ENCODE data around the gene TUBGCP3. TPM values are rescaled to one million over a fixed set of nuclear protein-coding genes. Genes with fewer than 3 reads are reported as not detected.

The TUBGCP3 gene
- total RNA-seq, 1 donor: 17.0 TPM

DNA sequence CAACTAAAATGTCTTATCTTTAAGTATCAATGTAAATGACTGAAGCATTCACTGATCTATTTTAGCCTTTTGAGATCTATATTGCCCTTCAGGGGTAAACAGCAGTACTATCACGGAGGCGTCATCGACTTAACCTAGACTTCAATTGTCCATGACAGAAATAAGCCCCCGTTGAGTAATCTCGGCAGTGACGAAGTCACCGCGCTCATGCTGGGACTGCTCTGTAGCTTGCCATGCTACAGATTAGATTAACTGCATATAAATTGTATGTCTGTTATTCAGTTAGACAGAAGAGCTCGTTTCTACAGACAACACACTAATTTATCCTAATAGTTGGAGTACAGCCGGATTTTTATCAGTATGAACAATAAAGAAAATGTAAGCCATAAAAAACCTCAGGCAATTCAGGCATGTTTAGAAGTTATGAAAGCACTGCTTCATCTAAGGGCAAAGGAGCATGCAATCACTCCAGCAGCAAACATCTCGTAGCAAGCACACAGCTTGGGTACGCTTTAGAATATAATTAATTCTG is 56.6 kb downstream of the TUBGCP3 start:
- Histone ChIP-seq H4K20me1 (ENCODE audit: insufficient read depth, low read length) (no peaks in the 10 kb centered on the region), H2AFZ (ENCODE audit: low read length) (no peak overlapping the region), H3K9me3 (ENCODE audit: low read depth, low read length) (no peaks in the 10 kb centered on the region), H3K36me3 (ENCODE audit: insufficient read depth, low read length) (no peaks in the 10 kb centered on the region), H3K79me2 (ENCODE audit: insufficient read depth, low read length) (peaks cover 5% of the 10 kb centered on the region), H3K27ac (ENCODE audit: low read depth, low read length) (no peak overlapping the region), H3K4me1 (ENCODE audit: insufficient read depth, low read length) (no peaks in the 10 kb centered on the region), H3K4me2 (ENCODE audit: insufficient read depth, low read length) (no peak overlapping the region), H3K27me3 (ENCODE audit: insufficient read depth, low read length) (no peaks in the 10 kb centered on the region), H3K4me3 (ENCODE audit: insufficient read depth, low read length) (no peak overlapping the region)
- no peak for DNase-seq (ENCODE audit: insufficient read length, low spot score, missing footprints)
- no peak for TF ChIP-seq CTCF (IDR thresholded peaks at IDR 0.05; ENCODE audit: extremely low read depth, low read depth, low read length)

- Histone ChIP-seq H3K9me3 (ENCODE audit: low read depth, low read length) (no peaks in the 10 kb centered on the region), H3K4me2 (ENCODE audit: insufficient read depth, low read length) (no peak overlapping the region), H4K20me1 (ENCODE audit: insufficient read depth, low read length) (no peaks in the 10 kb centered on the region), H3K27me3 (ENCODE audit: insufficient read depth, low read length) (no peaks in the 10 kb centered on the region), H3K4me1 (ENCODE audit: insufficient read depth, low read length) (no peaks in the 10 kb centered on the region), H3K4me3 (ENCODE audit: insufficient read depth, low read length) (no peak overlapping the region), H3K79me2 (ENCODE audit: insufficient read depth, low read length) (peaks cover 9% of the 10 kb centered on the region), H3K36me3 (ENCODE audit: insufficient read depth, low read length) (no peaks in the 10 kb centered on the region), H3K27ac (ENCODE audit: low read depth, low read length) (no peak overlapping the region), H2AFZ (ENCODE audit: low read length) (no peak overlapping the region)
- no peak for TF ChIP-seq CTCF (IDR thresholded peaks at IDR 0.05; ENCODE audit: extremely low read depth, low read depth, low read length)
- no peak for DNase-seq (ENCODE audit: insufficient read length, low spot score, missing footprints)
Observed at GRCh38 chr13:112530861-112531260, 57.1 kb downstream of the TUBGCP3 start.

GRCh38 chr13:112529216-112529615 is 58.7 kb downstream of the TUBGCP3 start:
- H3K27me3 ChIP-seq (ENCODE audit: insufficient read depth, low read length): no peaks in the 10 kb centered on the region

More at GRCh38 chr13:112529216-112529615, 58.7 kb downstream of the TUBGCP3 start:
- Histone ChIP-seq H3K36me3 (ENCODE audit: insufficient read depth, low read length) (peaks cover 3% of the 10 kb centered on the region), H3K27ac (ENCODE audit: low read depth, low read length) (no peak overlapping the region), H3K4me3 (ENCODE audit: insufficient read depth, low read length) (no peak overlapping the region), H3K9me3 (ENCODE audit: low read depth, low read length) (no peaks in the 10 kb centered on the region), H3K4me2 (ENCODE audit: insufficient read depth, low read length) (no peak overlapping the region), H2AFZ (ENCODE audit: low read length) (no peak overlapping the region), H4K20me1 (ENCODE audit: insufficient read depth, low read length) (no peaks in the 10 kb centered on the region), H3K4me1 (ENCODE audit: insufficient read depth, low read length) (no peaks in the 10 kb centered on the region), H3K79me2 (ENCODE audit: insufficient read depth, low read length) (peaks cover 9% of the 10 kb centered on the region)
- DNase-seq (ENCODE audit: insufficient read length, low spot score, missing footprints): no peak
- TF ChIP-seq CTCF (IDR thresholded peaks at IDR 0.05; ENCODE audit: extremely low read depth, low read depth, low read length): no peak

All from osteoblast (primary cell).